ENCODE data around the gene C9. TPM values are rescaled to one million over a fixed set of nuclear protein-coding genes. Genes with fewer than 3 reads are reported as not detected.

Gene C9
- total RNA-seq, 2 donors from 2014 or later: not detected

DNA sequence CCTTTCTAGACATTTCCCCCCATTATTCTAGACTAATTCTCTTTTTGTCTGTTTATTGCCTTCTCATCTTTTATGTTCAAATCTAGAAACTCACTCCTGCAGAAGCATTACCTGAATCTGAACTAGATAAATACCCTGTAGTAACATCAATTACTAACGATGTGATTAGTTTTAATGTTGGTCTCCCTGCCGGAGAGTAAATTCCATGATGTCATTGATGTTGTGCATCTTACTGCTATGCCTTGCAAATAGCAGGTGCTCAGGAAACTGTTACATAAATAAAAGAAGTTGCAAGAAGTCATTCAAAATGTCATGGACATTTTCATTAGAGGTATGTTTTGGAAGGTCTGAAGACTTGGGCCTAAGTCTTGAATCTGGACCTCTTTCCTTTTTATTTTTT is 23.0 kb upstream of the C9 start:
- TF ChIP-seq POLR2A (IDR thresholded peaks at IDR 0.05): no peak
- TF ChIP-seq, protein P1, sequence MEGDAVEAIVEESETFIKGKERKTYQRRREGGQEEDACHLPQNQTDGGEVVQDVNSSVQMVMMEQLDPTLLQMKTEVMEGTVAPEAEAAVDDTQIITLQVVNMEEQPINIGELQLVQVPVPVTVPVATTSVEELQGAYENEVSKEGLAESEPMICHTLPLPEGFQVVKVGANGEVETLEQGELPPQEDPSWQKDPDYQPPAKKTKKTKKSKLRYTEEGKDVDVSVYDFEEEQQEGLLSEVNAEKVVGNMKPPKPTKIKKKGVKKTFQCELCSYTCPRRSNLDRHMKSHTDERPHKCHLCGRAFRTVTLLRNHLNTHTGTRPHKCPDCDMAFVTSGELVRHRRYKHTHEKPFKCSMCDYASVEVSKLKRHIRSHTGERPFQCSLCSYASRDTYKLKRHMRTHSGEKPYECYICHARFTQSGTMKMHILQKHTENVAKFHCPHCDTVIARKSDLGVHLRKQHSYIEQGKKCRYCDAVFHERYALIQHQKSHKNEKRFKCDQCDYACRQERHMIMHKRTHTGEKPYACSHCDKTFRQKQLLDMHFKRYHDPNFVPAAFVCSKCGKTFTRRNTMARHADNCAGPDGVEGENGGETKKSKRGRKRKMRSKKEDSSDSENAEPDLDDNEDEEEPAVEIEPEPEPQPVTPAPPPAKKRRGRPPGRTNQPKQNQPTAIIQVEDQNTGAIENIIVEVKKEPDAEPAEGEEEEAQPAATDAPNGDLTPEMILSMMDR (IDR thresholded peaks at IDR 0.05): no peak
- H3K27ac ChIP-seq: no peak overlapping the region
- intact Hi-C loops (cut with DNase I): no loop called here
- no peak overlapping the region for H3K4me3 ChIP-seq
- ATAC-seq (no peak), DNase-seq (no peak)
- H3K9me3 ChIP-seq: no peaks in the 10 kb centered on the region
- H3K4me1 ChIP-seq: no peaks in the 10 kb centered on the region
- H3K36me3 ChIP-seq (replicated peaks in 1 of 2; ENCODE audit: insufficient read depth in 1 of 2, low read depth in 2 of 2): peaks cover 0 to 2% of the 10 kb centered on the region in 2 donors
- 86 to 89% methylated on average over 2 of the region's 2 CpGs for WGBS, 2 donors
- H3K27me3 ChIP-seq: no peaks in the 10 kb centered on the region

DNA sequence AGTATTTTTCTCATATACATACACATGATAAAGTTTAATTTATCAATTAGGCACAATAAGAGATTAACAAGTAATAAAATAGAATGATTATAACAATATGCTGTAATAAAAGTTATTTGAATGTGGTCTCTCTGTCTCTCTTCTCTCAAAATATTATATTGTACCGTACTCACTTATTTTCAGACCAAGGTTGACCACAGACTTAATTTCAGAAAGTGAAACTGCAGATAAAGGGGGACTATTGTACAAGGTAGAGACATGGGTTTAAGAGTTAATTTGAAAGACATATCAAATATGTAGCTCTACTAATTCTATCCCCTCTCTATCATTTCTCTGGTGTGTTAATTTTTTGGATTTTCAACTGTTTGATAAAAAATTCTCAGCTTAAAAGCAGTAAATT is 20.0 kb upstream of the C9 start:
- Histone ChIP-seq H3K36me3 (replicated peaks in 1 of 2; ENCODE audit: insufficient read depth in 1 of 2, low read depth in 2 of 2) (peaks cover 0 to 2% of the 10 kb centered on the region in 2 donors), H3K4me1 (no peaks in the 10 kb centered on the region), H3K27ac (no peak overlapping the region), H3K9me3 (no peaks in the 10 kb centered on the region), H3K4me3 (no peak overlapping the region), H3K27me3 (no peaks in the 10 kb centered on the region)
- ATAC-seq: no peak
- 74 to 76% methylated on average over 1 of the region's 1 CpG for WGBS, 2 donors
- no peak for TF ChIP-seq POLR2A (IDR thresholded peaks at IDR 0.05)
- TF ChIP-seq, protein P1 (IDR thresholded peaks at IDR 0.05): no peak
- DNase-seq: no peak
- intact Hi-C loops (cut with DNase I): no loop called here

DNA sequence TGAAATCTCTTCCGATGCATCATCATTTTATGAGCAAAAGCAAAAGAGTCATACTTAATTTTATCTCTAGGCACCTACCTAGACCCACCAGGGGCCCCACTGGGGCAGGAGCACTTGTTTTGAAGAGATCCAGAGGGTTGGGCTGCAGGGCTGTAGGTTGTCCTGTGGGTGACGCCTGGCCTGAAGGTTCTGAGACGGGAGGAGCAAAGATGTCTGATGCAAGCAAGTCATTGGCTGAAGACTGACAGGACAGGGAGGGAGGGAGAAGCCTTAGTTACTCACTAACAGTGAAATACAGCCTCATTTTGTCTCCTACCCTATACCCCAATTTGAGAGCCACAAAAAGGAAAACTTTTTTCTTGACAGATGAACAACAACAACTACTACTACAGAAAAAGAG is 17.1 kb upstream of the C9 start:
- TF ChIP-seq POLR2A (IDR thresholded peaks at IDR 0.05): no peak
- TF ChIP-seq, protein P1 (IDR thresholded peaks at IDR 0.05): no peak
- ATAC-seq (no peak), DNase-seq (no peak)
- H3K4me1 ChIP-seq: no peaks in the 10 kb centered on the region
- whole genome bisulfite sequencing, 2 donors: 69 to 70% methylated on average over 3 of the region's 3 CpGs
- H3K9me3 ChIP-seq: no peaks in the 10 kb centered on the region
- no peak overlapping the region for H3K4me3 ChIP-seq
- H3K27ac ChIP-seq: no peak overlapping the region
- no peaks in the 10 kb centered on the region for H3K27me3 ChIP-seq
- intact Hi-C loops (cut with DNase I): no loop called here
- peaks cover 0 to 2% of the 10 kb centered on the region in 2 donors for H3K36me3 ChIP-seq (replicated peaks in 1 of 2; ENCODE audit: insufficient read depth in 1 of 2, low read depth in 2 of 2)

- peaks cover 0 to 2% of the 10 kb centered on the region in 2 donors for H3K36me3 ChIP-seq (replicated peaks in 1 of 2; ENCODE audit: insufficient read depth in 1 of 2, low read depth in 2 of 2)
- no peak overlapping the region for H3K27ac ChIP-seq
- no peak overlapping the region for H3K4me3 ChIP-seq
- WGBS, 2 donors: 58 to 72% methylated on average over 3 of the region's 3 CpGs
- no peaks in the 10 kb centered on the region for H3K27me3 ChIP-seq
- H3K4me1 ChIP-seq: peaks cover 2% of the 10 kb centered on the region
- H3K9me3 ChIP-seq: no peaks in the 10 kb centered on the region
- TF ChIP-seq, protein P1 (IDR thresholded peaks at IDR 0.05): no peak
- no peak for TF ChIP-seq POLR2A (IDR thresholded peaks at IDR 0.05)
- no peak for ATAC-seq
- intact Hi-C loops (cut with DNase I): loop anchor here (5.0 kb wide), 1 partner anchor 168 kb away; no protein-coding TSS in a partner anchor
- no peak for DNase-seq
These were observed 15.4 kb upstream of the C9 start for GRCh38 chr5:39379693-39380092.

DNA sequence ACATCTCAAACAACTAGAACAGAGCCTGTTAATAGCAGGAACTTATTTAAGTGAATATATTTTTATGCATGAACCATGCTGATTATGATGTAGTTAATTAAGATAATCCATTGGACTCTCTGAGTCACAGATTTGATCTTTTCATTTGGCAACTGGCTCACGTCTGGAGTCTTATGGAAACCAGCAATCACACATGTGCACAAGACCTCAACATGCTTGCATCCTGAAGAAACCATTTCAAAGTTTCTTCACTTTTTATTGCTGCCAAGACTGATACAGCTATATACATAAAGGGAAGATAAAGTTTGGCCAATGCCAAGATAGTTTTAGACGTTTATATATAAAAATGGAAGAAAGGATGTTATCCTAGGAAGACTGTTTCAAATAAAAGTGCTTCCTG is 13.3 kb upstream of the C9 start:
- no peaks in the 10 kb centered on the region for H3K36me3 ChIP-seq (replicated peaks in 1 of 2; ENCODE audit: insufficient read depth in 1 of 2, low read depth in 2 of 2)

More for the DNA sequence above, 13.3 kb upstream of the C9 start:
- DNase-seq: no peak
- H3K4me1 ChIP-seq: peaks cover 9% of the 10 kb centered on the region
- no peaks in the 10 kb centered on the region for H3K27me3 ChIP-seq
- no peak for TF ChIP-seq POLR2A (IDR thresholded peaks at IDR 0.05)
- TF ChIP-seq, protein P1 (IDR thresholded peaks at IDR 0.05): no peak
- no peak overlapping the region for H3K4me3 ChIP-seq
- no peak for ATAC-seq
- H3K27ac ChIP-seq: no peak overlapping the region
- WGBS, 2 donors: 22 to 37% methylated on average over 2 of the region's 2 CpGs
- H3K9me3 ChIP-seq: no peaks in the 10 kb centered on the region
- intact Hi-C loops (cut with DNase I): loop anchor here (5.0 kb wide), 1 partner anchor 170 kb away; no protein-coding TSS in a partner anchor
